Measurements from ENCODE around the gene WNT2. TPM values are rescaled to one million over a fixed set of nuclear protein-coding genes. Genes with fewer than 3 reads are reported as not detected.

Gene WNT2
- total RNA-seq, 1 donor, result 9.9 TPM

DNA sequence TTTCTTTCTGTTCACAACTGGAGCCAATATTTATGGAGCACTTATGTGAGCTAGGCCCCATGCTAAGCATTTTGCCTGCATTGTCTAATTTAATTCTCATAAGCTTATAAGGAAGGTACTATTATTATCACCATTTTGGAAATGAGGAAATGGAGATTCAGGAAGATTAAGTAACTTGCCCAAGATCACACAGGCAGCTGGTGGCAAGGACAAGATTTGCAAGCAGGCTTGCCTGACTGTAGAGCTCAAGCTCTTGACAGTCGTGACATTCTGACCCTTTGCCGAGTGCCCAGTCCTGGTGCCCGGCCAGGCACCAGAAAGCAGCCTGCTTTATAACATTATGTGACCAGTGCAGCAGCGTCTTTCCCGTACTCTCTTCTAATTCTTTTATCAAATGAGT is 38.2 kb downstream of the WNT2 start:
- TF ChIP-seq, protein P1, sequence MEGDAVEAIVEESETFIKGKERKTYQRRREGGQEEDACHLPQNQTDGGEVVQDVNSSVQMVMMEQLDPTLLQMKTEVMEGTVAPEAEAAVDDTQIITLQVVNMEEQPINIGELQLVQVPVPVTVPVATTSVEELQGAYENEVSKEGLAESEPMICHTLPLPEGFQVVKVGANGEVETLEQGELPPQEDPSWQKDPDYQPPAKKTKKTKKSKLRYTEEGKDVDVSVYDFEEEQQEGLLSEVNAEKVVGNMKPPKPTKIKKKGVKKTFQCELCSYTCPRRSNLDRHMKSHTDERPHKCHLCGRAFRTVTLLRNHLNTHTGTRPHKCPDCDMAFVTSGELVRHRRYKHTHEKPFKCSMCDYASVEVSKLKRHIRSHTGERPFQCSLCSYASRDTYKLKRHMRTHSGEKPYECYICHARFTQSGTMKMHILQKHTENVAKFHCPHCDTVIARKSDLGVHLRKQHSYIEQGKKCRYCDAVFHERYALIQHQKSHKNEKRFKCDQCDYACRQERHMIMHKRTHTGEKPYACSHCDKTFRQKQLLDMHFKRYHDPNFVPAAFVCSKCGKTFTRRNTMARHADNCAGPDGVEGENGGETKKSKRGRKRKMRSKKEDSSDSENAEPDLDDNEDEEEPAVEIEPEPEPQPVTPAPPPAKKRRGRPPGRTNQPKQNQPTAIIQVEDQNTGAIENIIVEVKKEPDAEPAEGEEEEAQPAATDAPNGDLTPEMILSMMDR (IDR thresholded peaks at IDR 0.05; ENCODE audit: insufficient read depth, low read length), result no peak
- DNase-seq (ENCODE audit: low read depth), result no peak
- H3K4me3 ChIP-seq (ENCODE audit: low read depth, low read length), result no peak overlapping the region

DNA sequence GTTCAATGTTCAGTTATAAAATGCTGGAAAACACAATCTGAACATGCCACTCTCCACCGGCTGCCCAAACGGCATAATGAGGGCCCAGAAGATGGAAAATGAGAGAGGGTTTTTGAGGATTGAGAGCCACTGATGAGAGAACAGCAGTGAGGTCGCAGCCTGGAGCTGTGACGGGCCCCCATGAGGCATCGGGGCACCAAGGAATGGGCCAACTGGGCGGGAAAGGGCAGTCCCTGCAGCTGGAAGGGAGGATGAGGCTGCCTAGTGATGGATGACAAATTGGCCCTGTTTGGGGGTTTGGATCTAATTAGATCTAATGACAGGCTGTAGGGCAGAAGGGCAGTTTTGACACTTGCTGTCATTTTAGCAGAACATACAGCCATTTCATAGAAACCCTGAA is 39.1 kb downstream of the WNT2 start:
- DNase-seq (ENCODE audit: low read depth), result no peak
- no peak overlapping the region for H3K4me3 ChIP-seq (ENCODE audit: low read depth, low read length)
- TF ChIP-seq, protein P1 (IDR thresholded peaks at IDR 0.05; ENCODE audit: insufficient read depth, low read length), result no peak

DNA sequence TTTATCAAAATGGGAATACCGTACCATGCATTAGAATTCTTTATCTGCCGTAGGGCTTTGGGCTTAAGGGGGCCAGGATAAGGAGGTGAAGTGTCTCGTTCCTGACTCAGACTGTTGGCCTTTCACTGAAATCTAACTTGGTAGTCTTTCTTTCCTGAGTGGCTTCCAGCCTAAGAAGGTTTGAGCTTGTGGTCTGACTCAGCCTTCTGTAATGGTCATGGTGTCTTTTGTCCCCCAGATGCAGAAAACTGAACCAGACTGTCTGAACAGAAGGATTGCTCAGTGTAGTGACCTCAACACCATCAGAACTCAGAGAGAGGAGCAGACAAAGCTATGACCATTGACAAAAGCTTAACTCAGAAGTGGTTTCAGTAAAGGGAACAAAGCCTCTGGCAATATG is 39.5 kb downstream of the WNT2 start:
- TF ChIP-seq, protein P1 (IDR thresholded peaks at IDR 0.05; ENCODE audit: insufficient read depth, low read length), result no peak
- peak; percentile 84 for DNase-seq (ENCODE audit: low read depth)

DNA sequence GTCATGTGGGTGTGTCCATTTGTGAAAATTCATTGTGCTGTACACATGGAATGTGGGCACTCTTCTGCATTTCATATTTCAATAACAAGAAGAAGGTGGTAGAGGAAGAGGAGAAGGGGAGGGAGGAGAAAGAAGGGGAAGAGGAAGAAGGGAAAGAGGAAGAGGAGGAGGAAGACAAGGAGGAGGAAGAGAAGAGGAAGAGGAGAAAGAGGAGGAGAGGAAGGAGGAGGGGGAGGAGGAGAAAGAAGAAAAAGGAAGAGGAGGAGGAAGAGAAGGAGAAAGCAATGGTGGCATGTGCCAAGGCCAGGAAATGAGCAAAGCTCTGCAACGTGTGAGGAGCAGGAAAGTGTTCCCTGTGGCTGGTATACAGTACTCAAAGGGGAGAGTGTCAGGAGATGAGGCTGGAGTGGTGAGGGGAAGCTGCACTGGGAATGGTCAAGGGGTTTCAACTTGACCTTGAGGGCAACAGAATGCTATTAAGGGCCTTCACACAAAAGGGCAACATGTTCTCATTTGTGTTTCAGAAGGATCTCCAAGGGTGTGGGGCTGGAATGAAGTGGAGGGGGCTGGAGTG is 40.5 kb downstream of the WNT2 start:
- no peak for DNase-seq (ENCODE audit: low read depth)
- TF ChIP-seq, protein P1 (IDR thresholded peaks at IDR 0.05; ENCODE audit: insufficient read depth, low read length), result no peak
- no peak overlapping the region for H3K4me3 ChIP-seq (ENCODE audit: low read depth, low read length)

More for the DNA sequence above, 39.5 kb downstream of the WNT2 start:
- no peak overlapping the region for H3K4me3 ChIP-seq (ENCODE audit: low read depth, low read length)

DNA sequence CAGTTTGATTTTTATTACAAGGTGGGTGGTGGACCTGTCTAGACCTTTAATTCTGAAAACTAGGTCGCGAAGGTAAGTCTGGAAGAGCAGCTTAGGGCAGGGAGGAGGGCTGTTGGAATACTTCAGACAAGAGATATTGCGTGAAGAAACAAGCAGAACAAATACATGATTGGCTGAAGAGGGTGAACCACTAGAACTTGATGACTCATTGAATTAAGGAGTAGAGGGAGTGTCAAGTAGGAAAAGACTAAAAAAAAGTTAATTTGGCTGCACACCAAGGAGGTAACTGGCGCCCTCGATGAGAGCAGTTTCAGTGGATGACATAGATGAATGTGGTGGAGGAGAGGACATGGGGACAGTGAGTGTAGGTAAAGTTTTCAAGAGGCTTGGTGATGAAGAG is 41.3 kb downstream of the WNT2 start:
- DNase-seq (ENCODE audit: low read depth), result peak; percentile 58
- H3K4me3 ChIP-seq (ENCODE audit: low read depth, low read length), result no peak overlapping the region
- TF ChIP-seq, protein P1 (IDR thresholded peaks at IDR 0.05; ENCODE audit: insufficient read depth, low read length), result no peak

DNA sequence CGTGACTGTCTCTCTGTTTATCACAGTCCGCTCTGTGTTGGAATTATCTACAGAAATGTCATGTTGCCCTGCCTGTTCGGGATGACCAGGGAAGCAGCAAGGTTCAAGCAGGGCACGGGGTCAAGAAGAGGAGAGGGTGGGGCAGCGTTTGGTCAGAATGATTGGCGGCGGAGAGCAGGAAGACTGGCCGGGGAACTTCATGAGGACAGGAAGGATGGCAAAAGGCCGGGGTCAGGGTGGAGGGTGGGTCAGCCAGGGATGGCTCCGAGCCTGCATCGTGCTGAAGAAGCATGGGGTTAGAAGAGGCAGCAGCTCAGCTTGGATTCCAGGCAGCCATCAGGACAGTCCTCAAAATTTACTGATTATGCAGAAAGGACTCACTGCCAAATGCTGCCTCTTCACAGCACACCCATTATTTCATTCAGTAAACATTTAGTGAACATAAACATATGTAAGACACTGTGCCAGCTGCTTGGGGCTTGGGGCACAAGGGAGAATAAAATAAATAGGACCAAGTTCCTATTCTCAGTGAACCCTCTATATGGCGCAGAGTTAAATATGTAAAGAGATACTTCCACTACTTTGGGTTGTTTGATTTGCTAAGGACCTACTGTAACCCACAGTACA is 42.8 kb downstream of the WNT2 start:
- TF ChIP-seq, protein P1 (IDR thresholded peaks at IDR 0.05; ENCODE audit: insufficient read depth, low read length), result no peak
- DNase-seq (ENCODE audit: low read depth), result no peak
- H3K4me3 ChIP-seq (ENCODE audit: low read depth, low read length), result no peak overlapping the region
